HEK293 (cell line): ENCODE data around the gene FRYL.

Experiments used
- CTCF ChIA-PET: fragments of 350-600 bp; formaldehyde crosslinking; extraction: SDS; loops from one replicate; lab custom pipeline; 2021; ENCODE audit warnings: antibody characterized with exemption; lab: Yijun Ruan, JAX
- POLR2A ChIA-PET: fragments of 300-600 bp; formaldehyde crosslinking; extraction: SDS; loops from one replicate; lab custom pipeline; 2020; ENCODE audit warnings: antibody characterized with exemption, inconsistent platforms; lab: Yijun Ruan, JAX
- H3K27ac ChIP-seq: fragments of 200-500 bp; sonication (Bioruptor generic); 2 replicates; pipeline ENCODE4 v1.5.1; 2014; ENCODE audit warnings: low read depth, low read length, control low read depth, inconsistent platforms; ENCODE audit errors: extremely low read depth
- H3K36me3 ChIP-seq, 2 experiments: fragments of 200-500 bp in 1 of 2; sonication (Bioruptor generic) in 1 of 2; 1 replicate in 1 of 2; 2 replicates in 1 of 2; pipeline ENCODE4 v1.5.1; 2014 to 2017; ENCODE audit warnings: inconsistent platforms in 2 of 2, low read length in 2 of 2; ENCODE audit not compliant: control insufficient read depth in 2 of 2, insufficient read depth in 1 of 2
- H3K4me1 ChIP-seq: fragments of 200-500 bp; sonication (Bioruptor generic); 2 replicates; pipeline ENCODE4 v1.5.1; 2014; ENCODE audit warnings: mild to moderate bottlenecking, low read length, inconsistent platforms; ENCODE audit not compliant: control insufficient read depth, insufficient read depth
- H3K4me3 ChIP-seq: 2 replicates; pipeline ENCODE4 v1.5.1; 2011; ENCODE audit warnings: low read depth, mild to moderate bottlenecking, control low read depth, low read length, moderate library complexity
- H3K9me3 ChIP-seq: fragments of 200-500 bp; sonication (Bioruptor generic); 2 replicates; pipeline ENCODE4 v1.5.1; 2014; ENCODE audit warnings: low read depth, low read length, inconsistent platforms; ENCODE audit not compliant: control insufficient read depth, insufficient read depth
- BCL6B ChIP-seq: fragments of 450-650 bp; formaldehyde crosslinking; IDR thresholded peaks from 2 replicates; pipeline ENCODE4 v1.5.1; 2017; ENCODE audit warnings: missing biosample characterization, missing genetic modification characterization
- KLF9 ChIP-seq: fragments of 450-650 bp; formaldehyde crosslinking; IDR thresholded peaks from 2 replicates; pipeline ENCODE4 v1.5.1; 2016; ENCODE audit warnings: missing biosample characterization, missing genetic modification characterization, low read depth
- MEIS1 ChIP-seq: sonication (generic); formaldehyde crosslinking; IDR thresholded peaks from 2 replicates; pipeline ENCODE4 v1.8.1; 2022; ENCODE audit warnings: missing genetic modification reagents, mild to moderate bottlenecking, borderline replicate concordance
- PRDM2 ChIP-seq: fragments of 450-650 bp; formaldehyde crosslinking; IDR thresholded peaks from 2 replicates; pipeline ENCODE4 v1.5.1; 2016; ENCODE audit warnings: missing biosample characterization, missing genetic modification characterization, borderline replicate concordance
- REPIN1 ChIP-seq: fragments of 450-650 bp; formaldehyde crosslinking; IDR thresholded peaks from 2 replicates; pipeline ENCODE4 v1.5.1; 2017; ENCODE audit warnings: missing biosample characterization, missing genetic modification characterization, low read depth
- ZBTB1 ChIP-seq: fragments of 450-650 bp; formaldehyde crosslinking; IDR thresholded peaks from 2 replicates; pipeline ENCODE4 v1.5.1; 2016; ENCODE audit warnings: missing biosample characterization, missing genetic modification characterization
- ZBTB6 ChIP-seq: fragments of 450-650 bp; formaldehyde crosslinking; IDR thresholded peaks from 2 replicates; pipeline ENCODE4 v1.5.1; 2017; ENCODE audit warnings: missing biosample characterization, missing genetic modification characterization
- ZNF112 ChIP-seq: fragments of 450-650 bp; formaldehyde crosslinking; IDR thresholded peaks from 2 replicates; pipeline ENCODE4 v1.5.0; 2017; ENCODE audit warnings: missing biosample characterization, missing genetic modification characterization
- ZNF140 ChIP-seq: fragments of 450-650 bp; formaldehyde crosslinking; IDR thresholded peaks from 2 replicates; pipeline ENCODE4 v1.5.1; 2016; ENCODE audit warnings: missing biosample characterization, missing genetic modification characterization
- ZNF155 ChIP-seq: fragments of 450-650 bp; formaldehyde crosslinking; IDR thresholded peaks from 2 replicates; pipeline ENCODE4 v1.5.1; 2016; ENCODE audit warnings: missing biosample characterization, missing genetic modification characterization
- ZNF16 ChIP-seq: fragments of 450-650 bp; formaldehyde crosslinking; IDR thresholded peaks from 2 replicates; pipeline ENCODE4 v1.5.1; 2016; ENCODE audit warnings: low read depth, missing biosample characterization, missing genetic modification characterization
- ZNF175 ChIP-seq: fragments of 450-650 bp; formaldehyde crosslinking; IDR thresholded peaks from 2 replicates; pipeline ENCODE4 v1.5.1; 2016; ENCODE audit warnings: missing biosample characterization, missing genetic modification characterization
- ZNF221 ChIP-seq: fragments of 450-650 bp; formaldehyde crosslinking; IDR thresholded peaks from 2 replicates; pipeline ENCODE4 v1.5.1; 2017; ENCODE audit warnings: missing biosample characterization, missing genetic modification characterization, borderline replicate concordance
- ZNF239 ChIP-seq: fragments of 450-650 bp; formaldehyde crosslinking; IDR thresholded peaks from 2 replicates; pipeline ENCODE4 v1.5.1; 2016; ENCODE audit warnings: missing biosample characterization, missing genetic modification characterization
- ZNF341 ChIP-seq: fragments of 450-650 bp; formaldehyde crosslinking; IDR thresholded peaks from 2 replicates; pipeline ENCODE4; 2016; ENCODE audit warnings: low read depth, missing biosample characterization, missing genetic modification characterization
- ZNF433 ChIP-seq: fragments of 450-650 bp; formaldehyde crosslinking; IDR thresholded peaks from 2 replicates; pipeline ENCODE4 v1.5.1; 2016; ENCODE audit warnings: missing biosample characterization, missing genetic modification characterization, low read depth
- ZNF473 ChIP-seq: fragments of 450-650 bp; formaldehyde crosslinking; IDR thresholded peaks from 2 replicates; pipeline ENCODE4 v1.5.1; 2017; ENCODE audit warnings: missing biosample characterization, missing genetic modification characterization
- ZNF48 ChIP-seq: fragments of 450-650 bp; formaldehyde crosslinking; IDR thresholded peaks from 2 replicates; pipeline ENCODE4 v1.5.1; 2016; ENCODE audit warnings: missing biosample characterization, missing genetic modification characterization
- ZNF549 ChIP-seq: fragments of 450-650 bp; IDR thresholded peaks from 2 replicates; pipeline ENCODE4 v1.5.1; 2018; ENCODE audit warnings: missing biosample characterization, missing genetic modification characterization, mild to moderate bottlenecking, inconsistent platforms, moderate library complexity
- ZNF664 ChIP-seq: fragments of 450-650 bp; formaldehyde crosslinking; IDR thresholded peaks from 2 replicates; pipeline ENCODE4 v1.5.1; 2016; ENCODE audit warnings: missing biosample characterization, missing genetic modification characterization
- ZNF707 ChIP-seq: fragments of 450-650 bp; formaldehyde crosslinking; IDR thresholded peaks from 2 replicates; pipeline ENCODE4 v1.5.1; 2016; ENCODE audit warnings: missing biosample characterization, missing genetic modification characterization
- ZNF837 ChIP-seq: fragments of 450-650 bp; formaldehyde crosslinking; IDR thresholded peaks from 2 replicates; pipeline ENCODE4 v1.5.1; 2016; ENCODE audit warnings: missing biosample characterization, missing genetic modification characterization
- TF ChIP-seq, protein P1 (sequence below): fragments of 450-650 bp; formaldehyde crosslinking; IDR thresholded peaks from 2 replicates; pipeline ENCODE4 v1.5.1; 2016; ENCODE audit warnings: missing biosample characterization, missing genetic modification characterization
- TF ChIP-seq, protein P2 (sequence below): fragments of 450-650 bp; formaldehyde crosslinking; IDR thresholded peaks from 2 replicates; pipeline ENCODE4 v1.5.1; 2016; ENCODE audit warnings: missing biosample characterization, missing genetic modification characterization

FRYL gene

GRCh38 chr4:48571471-48571870 is 208.6 kb downstream of the FRYL start:
- no peak for TF ChIP-seq ZBTB6 (tag by site-specific recombination)
- no peak for TF ChIP-seq ZNF239 (tag by site-specific recombination)
- TF ChIP-seq ZNF16, result no peak
- no peak for TF ChIP-seq ZBTB1
- no peak for TF ChIP-seq ZNF155 (tag by site-specific recombination)
- TF ChIP-seq ZNF837 (tag by site-specific recombination), result no peak
- no peak for TF ChIP-seq REPIN1 (tag by site-specific recombination)
- TF ChIP-seq ZNF221, result no peak
- TF ChIP-seq ZNF112 (tag by site-specific recombination), result no peak
- TF ChIP-seq ZNF48 (tag by site-specific recombination), result no peak
- TF ChIP-seq ZNF473 (tag by site-specific recombination), result no peak
- no peak for TF ChIP-seq ZNF664 (tag by site-specific recombination)
- TF ChIP-seq ZNF433 (tag by site-specific recombination), result no peak
- TF ChIP-seq, protein P1, sequence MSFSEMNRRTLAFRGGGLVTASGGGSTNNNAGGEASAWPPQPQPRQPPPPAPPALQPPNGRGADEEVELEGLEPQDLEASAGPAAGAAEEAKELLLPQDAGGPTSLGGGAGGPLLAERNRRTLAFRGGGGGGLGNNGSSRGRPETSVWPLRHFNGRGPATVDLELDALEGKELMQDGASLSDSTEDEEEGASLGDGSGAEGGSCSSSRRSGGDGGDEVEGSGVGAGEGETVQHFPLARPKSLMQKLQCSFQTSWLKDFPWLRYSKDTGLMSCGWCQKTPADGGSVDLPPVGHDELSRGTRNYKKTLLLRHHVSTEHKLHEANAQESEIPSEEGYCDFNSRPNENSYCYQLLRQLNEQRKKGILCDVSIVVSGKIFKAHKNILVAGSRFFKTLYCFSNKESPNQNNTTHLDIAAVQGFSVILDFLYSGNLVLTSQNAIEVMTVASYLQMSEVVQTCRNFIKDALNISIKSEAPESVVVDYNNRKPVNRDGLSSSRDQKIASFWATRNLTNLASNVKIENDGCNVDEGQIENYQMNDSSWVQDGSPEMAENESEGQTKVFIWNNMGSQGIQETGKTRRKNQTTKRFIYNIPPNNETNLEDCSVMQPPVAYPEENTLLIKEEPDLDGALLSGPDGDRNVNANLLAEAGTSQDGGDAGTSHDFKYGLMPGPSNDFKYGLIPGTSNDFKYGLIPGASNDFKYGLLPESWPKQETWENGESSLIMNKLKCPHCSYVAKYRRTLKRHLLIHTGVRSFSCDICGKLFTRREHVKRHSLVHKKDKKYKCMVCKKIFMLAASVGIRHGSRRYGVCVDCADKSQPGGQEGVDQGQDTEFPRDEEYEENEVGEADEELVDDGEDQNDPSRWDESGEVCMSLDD (tag by site-specific recombination), result no peak
- TF ChIP-seq ZNF707 (tag by site-specific recombination), result no peak
- TF ChIP-seq ZNF549 (tag by site-specific recombination), result no peak
- no peak for TF ChIP-seq ZNF140 (tag by site-specific recombination)
- TF ChIP-seq MEIS1 (CRISPR knock-in tag), result no peak
- peaks cover 0 to 43% of the 10 kb centered on the region in 2 experiments; a peak in 2 of 3 replicates for H3K36me3 ChIP-seq

GRCh38 chr4:48570646-48571220 is 209.3 kb downstream of the FRYL start:
- Histone ChIP-seq H3K4me3 (no peak overlapping the region), H3K36me3 (peaks cover 0 to 43% of the 10 kb centered on the region in 2 experiments; a peak in 2 of 3 replicates), H3K4me1 (no peaks in the 10 kb centered on the region), H3K9me3 (no peaks in the 10 kb centered on the region), H3K27ac (no peak overlapping the region)
- ChIA-PET POLR2A (no interaction called here), CTCF (interaction anchor here (1.3 kb wide), 1 partner anchor 8 kb away, joined by 4 read pairs; no protein-coding TSS in a partner anchor)
- TF ChIP-seq ZNF175 (tag by site-specific recombination) (no peak), PRDM2 (tag by site-specific recombination) (no peak), KLF9 (tag by site-specific recombination) (no peak), ZNF341 (tag by site-specific recombination) (no peak), BCL6B (tag by site-specific recombination) (no peak)
- TF ChIP-seq, protein P2, sequence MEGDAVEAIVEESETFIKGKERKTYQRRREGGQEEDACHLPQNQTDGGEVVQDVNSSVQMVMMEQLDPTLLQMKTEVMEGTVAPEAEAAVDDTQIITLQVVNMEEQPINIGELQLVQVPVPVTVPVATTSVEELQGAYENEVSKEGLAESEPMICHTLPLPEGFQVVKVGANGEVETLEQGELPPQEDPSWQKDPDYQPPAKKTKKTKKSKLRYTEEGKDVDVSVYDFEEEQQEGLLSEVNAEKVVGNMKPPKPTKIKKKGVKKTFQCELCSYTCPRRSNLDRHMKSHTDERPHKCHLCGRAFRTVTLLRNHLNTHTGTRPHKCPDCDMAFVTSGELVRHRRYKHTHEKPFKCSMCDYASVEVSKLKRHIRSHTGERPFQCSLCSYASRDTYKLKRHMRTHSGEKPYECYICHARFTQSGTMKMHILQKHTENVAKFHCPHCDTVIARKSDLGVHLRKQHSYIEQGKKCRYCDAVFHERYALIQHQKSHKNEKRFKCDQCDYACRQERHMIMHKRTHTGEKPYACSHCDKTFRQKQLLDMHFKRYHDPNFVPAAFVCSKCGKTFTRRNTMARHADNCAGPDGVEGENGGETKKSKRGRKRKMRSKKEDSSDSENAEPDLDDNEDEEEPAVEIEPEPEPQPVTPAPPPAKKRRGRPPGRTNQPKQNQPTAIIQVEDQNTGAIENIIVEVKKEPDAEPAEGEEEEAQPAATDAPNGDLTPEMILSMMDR, result no peak

More at GRCh38 chr4:48571471-48571870, 208.6 kb downstream of the FRYL start:
- ChIA-PET POLR2A (no interaction called here), CTCF (interaction anchor here (0.7 to 1.3 kb wide), 2 partner anchors 7 to 373 kb away, joined by 4 read pairs; no protein-coding TSS in a partner anchor)
- no peak overlapping the region for H3K27ac ChIP-seq
- H3K4me1 ChIP-seq, result no peaks in the 10 kb centered on the region
- no peaks in the 10 kb centered on the region for H3K9me3 ChIP-seq
- H3K4me3 ChIP-seq, result no peak overlapping the region
